H1 (cell line): ENCODE measurements around the gene ATAD3B. TPM values are rescaled to one million over a fixed set of nuclear protein-coding genes. Genes with fewer than 3 reads are reported as not detected.

Experiments used
- ASH2L ChIP-seq: fragments of 200-600, 300-600 bp; sonication (generic); IDR thresholded peaks from one replicate; pipeline ENCODE4 v1.7.1; 2017; ENCODE audit warnings: low read length
- ATF2 ChIP-seq: IDR thresholded peaks from 2 replicates; pipeline ENCODE4 v1.6.1; 2012; ENCODE audit warnings: low read length, inconsistent platforms
- ATF3 ChIP-seq: IDR thresholded peaks from 2 replicates; pipeline ENCODE4 v1.6.1; 2011; ENCODE audit warnings: low read depth, mild to moderate bottlenecking, low read length; ENCODE audit not compliant: insufficient read depth
- CBX8 ChIP-seq: fragments of 300-800, 300-1000 bp; sonication (generic); IDR thresholded peaks from 2 replicates; pipeline ENCODE4 v1.7.1; 2016; ENCODE audit warnings: low read depth, low read length, borderline replicate concordance
- CEBPB ChIP-seq: IDR thresholded peaks from 2 replicates; pipeline ENCODE4 v1.6.1; 2012; ENCODE audit warnings: low read depth, low read length
- CHD1 ChIP-seq: IDR thresholded peaks from 2 replicates; pipeline ENCODE4 v1.6.1; 2012; ENCODE audit warnings: low read depth, low read length, improper control_type of control experiment
- CREB1 ChIP-seq: IDR thresholded peaks from 2 replicates; pipeline ENCODE4 v1.6.1; 2012; ENCODE audit warnings: inconsistent platforms
- EGR1 ChIP-seq: IDR thresholded peaks from 2 replicates; pipeline ENCODE4 v1.6.1; 2011; ENCODE audit warnings: low read depth, low read length, borderline replicate concordance
- EP300 ChIP-seq, 2 experiments: IDR thresholded peaks; 1 replicate in 1 of 2; 2 replicates in 1 of 2; pipeline ENCODE4 v1.6.1; 2011 to 2012; ENCODE audit warnings: low read depth in 2 of 2, low read length in 2 of 2, mild to moderate bottlenecking in 2 of 2, borderline replicate concordance in 1 of 2, inconsistent platforms in 1 of 2, moderate library complexity in 1 of 2
- GABPA ChIP-seq: IDR thresholded peaks from 2 replicates; pipeline ENCODE4 v1.6.1; 2011; ENCODE audit warnings: mild to moderate bottlenecking, low read length, moderate library complexity, borderline replicate concordance; ENCODE audit not compliant: insufficient read depth
- JUN ChIP-seq: IDR thresholded peaks from 2 replicates; pipeline ENCODE4 v1.6.1; 2011; ENCODE audit warnings: low read depth, mild to moderate bottlenecking, improper control_type of control experiment, low read length
- RBBP5 ChIP-seq: IDR thresholded peaks from 2 replicates; pipeline ENCODE4 v1.7.1; 2012; ENCODE audit warnings: low read depth, mild to moderate bottlenecking, inconsistent platforms, low read length, moderate library complexity, borderline replicate concordance
- RFX5 ChIP-seq: IDR thresholded peaks from 2 replicates; pipeline ENCODE4 v1.6.1; 2011; ENCODE audit warnings: low read depth, low read length, improper control_type of control experiment, borderline replicate concordance
- RNF2 ChIP-seq: fragments of 200-900, 300-1000 bp; sonication (generic); IDR thresholded peaks from 2 replicates; pipeline ENCODE4 v1.7.1; 2016; ENCODE audit warnings: borderline replicate concordance, low read depth, mild to moderate bottlenecking, antibody characterized with exemption, low read length; ENCODE audit not compliant: poor library complexity, severe bottlenecking; ENCODE audit errors: missing control alignments
- RXRA ChIP-seq: IDR thresholded peaks from 2 replicates; pipeline ENCODE4 v1.6.1; 2011; ENCODE audit warnings: low read depth, mild to moderate bottlenecking, low read length, moderate library complexity; ENCODE audit not compliant: insufficient read depth
- SIN3A ChIP-seq, 2 experiments: IDR thresholded peaks in 1 of 2; conservative IDR thresholded peaks in 1 of 2; 2 replicates each; pipeline ENCODE4 v1.6.1; 2011 to 2012; ENCODE audit warnings: low read length in 2 of 2, improper control_type of control experiment in 1 of 2, low read depth in 1 of 2, mild to moderate bottlenecking in 1 of 2
- SP4 ChIP-seq: IDR thresholded peaks from 2 replicates; pipeline ENCODE4 v1.6.1; 2012; ENCODE audit warnings: low read length, inconsistent platforms
- TAF1 ChIP-seq: IDR thresholded peaks from 2 replicates; pipeline ENCODE4 v1.6.1; 2011; ENCODE audit warnings: mild to moderate bottlenecking, low read depth, low read length
- TAF7 ChIP-seq: optimal IDR thresholded peaks from 2 replicates; pipeline ENCODE3; 2011; ENCODE audit warnings: low read depth, mild to moderate bottlenecking, inconsistent platforms, low read length, moderate library complexity, borderline replicate concordance
- TBP ChIP-seq: IDR thresholded peaks from 2 replicates; pipeline ENCODE4 v1.6.1; 2011; ENCODE audit warnings: low read depth, low read length, improper control_type of control experiment
- TCF12 ChIP-seq: IDR thresholded peaks from 2 replicates; pipeline ENCODE4 v1.6.1; 2011; ENCODE audit warnings: low read depth, mild to moderate bottlenecking, low read length
- TEAD4 ChIP-seq: IDR thresholded peaks from 2 replicates; pipeline ENCODE4 v1.6.1; 2012; ENCODE audit warnings: low read depth, low read length, inconsistent platforms, mixed read lengths
- polyA plus RNA-seq, 7 experiments: library from polyadenylated mRNA; depleted of rRNA in 3 of 7; stranded (reverse) in 5 of 7; unstranded in 2 of 7; fragments of >200 nt in 5 of 7; fragments of 200-250 nt in 2 of 7; gene quantifications; 1 replicate in 5 of 7; 2 replicates in 1 of 7; 4 replicates in 1 of 7; pipeline versions ENCODE4 v1.2.1 to v1.2.3, GENCODE V29; 2011 to 2013; ENCODE audit warnings: missing spikeins in 2 of 7, mixed read lengths in 2 of 7
- total RNA-seq: library from RNA; stranded (reverse); fragmentation: NEBNext Ultra II Directional; extraction: Animal tissue kit (Norgen Biotek cat#: 25700); gene quantifications from 2 replicates; pipeline ENCODE4 v1.2.1, GENCODE V29; 2021

Gene ATAD3B
- total and polyA plus RNA-seq, 2 of the 8 experiments (the other 6 are each of a cell fraction or from before 2014, with no cell fraction given): 31.3 to 63.0 TPM

- TF ChIP-seq GABPA (peak; percentile 77; the same call in 1 of the 2 replicates), SIN3A (conservative IDR thresholded peaks at IDR 0.05 in 1 of 2, IDR thresholded peaks at IDR 0.05 in 1 of 2; ENCODE audit: low read depth in 1 of 2, low read length in 2 of 2) (no peak), ATF3 (0 out of 2 replicates have a peak, but pooled peaks have one; percentile 9), JUN (no peak), CREB1 (no peak), CBX8 (no peak), CEBPB (no peak), TCF12 (no peak), TBP (no peak), RNF2 (no peak), ATF2 (no peak), RFX5 (no peak), RBBP5 (no peak), EGR1 (peak; percentile 90), TEAD4 (no peak), EP300 (IDR thresholded peaks at IDR 0.05; ENCODE audit: borderline replicate concordance in 1 of 2, low read depth in 2 of 2, low read length in 2 of 2) (no peak), RXRA (no peak), CHD1 (no peak), TAF1 (no peak), SP4 (no peak), TAF7 (no peak), ASH2L (no peak)
These were observed 30.3 kb upstream of the ATAD3B start (continued) for GRCh38 chr1:1441002-1441888.
